Measurements from ENCODE around the gene ARSB. TPM values are rescaled to one million over a fixed set of nuclear protein-coding genes. Genes with fewer than 3 reads are reported as not detected.
"Not testable (repeated sequence)": the region's sequence is repeated elsewhere in the genome, so short reads cannot be mapped to it uniquely, and the experiment has no call there.

ARSB gene
- total RNA-seq, 2 donors from 2014 or later, result 28.1 TPM

DNA sequence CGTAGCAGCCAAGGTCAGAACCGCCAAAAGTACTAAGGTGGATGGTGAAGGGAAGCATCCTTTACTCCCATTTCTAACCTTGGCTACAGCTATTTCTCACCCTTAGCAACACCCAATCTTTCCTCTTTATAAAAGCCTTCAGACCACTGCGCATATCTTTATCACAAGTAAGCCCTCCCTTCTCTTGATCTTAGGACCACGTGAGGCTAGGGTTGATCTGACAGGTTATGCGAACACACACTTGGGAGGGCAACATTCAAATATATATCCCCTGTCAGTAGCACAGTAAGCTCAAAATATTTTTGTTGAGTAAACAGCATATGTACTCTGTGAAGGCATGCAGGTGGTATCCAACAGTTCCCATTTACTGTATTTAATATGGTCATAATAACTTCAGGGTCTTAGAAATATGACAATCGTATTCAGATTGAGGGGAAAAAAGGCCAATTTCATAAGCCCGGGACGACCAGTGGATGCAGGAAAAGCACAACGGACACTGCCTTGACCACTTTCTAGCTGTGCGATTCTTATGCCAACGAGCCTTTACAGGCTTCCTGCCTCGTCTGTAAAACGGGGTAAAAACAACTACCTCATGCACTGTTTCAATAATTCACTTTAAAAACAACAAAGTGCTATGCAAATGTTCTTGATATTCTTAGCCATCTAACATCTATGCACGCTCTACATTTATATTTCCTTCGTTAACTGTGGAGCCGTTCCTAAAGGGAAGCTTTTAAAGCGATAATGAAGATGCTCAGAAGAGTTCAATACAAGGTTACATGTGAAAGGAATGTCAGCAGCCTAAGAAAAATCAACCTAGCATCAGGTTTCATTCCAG, 1.3 kb downstream of the ARSB start:
- H3K9me3 ChIP-seq (ENCODE audit: control insufficient read depth, low read length), result no peaks in the 10 kb centered on the region
- Mint-ChIP-seq H3K4me3 (peak overlapping the region; percentile 72), H3K27ac (peak overlapping the region; percentile 90), H3K27me3 (ENCODE audit: insufficient read depth) (peaks cover 19% of the 10 kb centered on the region), H3K36me3 (ENCODE audit: low read depth) (no peaks in the 10 kb centered on the region), H3K4me1 (peaks cover 30% of the 10 kb centered on the region), H3K9me3 (no peaks in the 10 kb centered on the region)
- no peaks in the 10 kb centered on the region for H3K4me1 ChIP-seq (ENCODE audit: control insufficient read depth, insufficient read depth, low read length)
- H3K9ac ChIP-seq (ENCODE audit: extremely low read depth, low read length, poor library complexity, severe bottlenecking), result peak overlapping the region; percentile 66
- no peaks in the 10 kb centered on the region for H3K36me3 ChIP-seq (ENCODE audit: control insufficient read depth, insufficient read depth, low read length)
- 31 to 33% methylated on average over 7 to 17 of the region's 17 CpGs for WGBS, 2 experiments (ENCODE audit: insufficient coverage in 1 of 2, insufficient read length in 1 of 2)
- peak overlapping the region; percentile 88 for H3K4me3 ChIP-seq (ENCODE audit: low read length)
- H3K27ac ChIP-seq (ENCODE audit: low read depth, low read length), result peak overlapping the region; percentile 87
- DNase-seq, result peak; percentile 50
- TF ChIP-seq, protein P1, sequence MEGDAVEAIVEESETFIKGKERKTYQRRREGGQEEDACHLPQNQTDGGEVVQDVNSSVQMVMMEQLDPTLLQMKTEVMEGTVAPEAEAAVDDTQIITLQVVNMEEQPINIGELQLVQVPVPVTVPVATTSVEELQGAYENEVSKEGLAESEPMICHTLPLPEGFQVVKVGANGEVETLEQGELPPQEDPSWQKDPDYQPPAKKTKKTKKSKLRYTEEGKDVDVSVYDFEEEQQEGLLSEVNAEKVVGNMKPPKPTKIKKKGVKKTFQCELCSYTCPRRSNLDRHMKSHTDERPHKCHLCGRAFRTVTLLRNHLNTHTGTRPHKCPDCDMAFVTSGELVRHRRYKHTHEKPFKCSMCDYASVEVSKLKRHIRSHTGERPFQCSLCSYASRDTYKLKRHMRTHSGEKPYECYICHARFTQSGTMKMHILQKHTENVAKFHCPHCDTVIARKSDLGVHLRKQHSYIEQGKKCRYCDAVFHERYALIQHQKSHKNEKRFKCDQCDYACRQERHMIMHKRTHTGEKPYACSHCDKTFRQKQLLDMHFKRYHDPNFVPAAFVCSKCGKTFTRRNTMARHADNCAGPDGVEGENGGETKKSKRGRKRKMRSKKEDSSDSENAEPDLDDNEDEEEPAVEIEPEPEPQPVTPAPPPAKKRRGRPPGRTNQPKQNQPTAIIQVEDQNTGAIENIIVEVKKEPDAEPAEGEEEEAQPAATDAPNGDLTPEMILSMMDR (conservative IDR thresholded peaks at IDR 0.05), result no peak
- H3K27me3 ChIP-seq (ENCODE audit: control insufficient read depth, insufficient read depth, low read length, poor library complexity, severe bottlenecking), result peaks cover 4% of the 10 kb centered on the region

DNA sequence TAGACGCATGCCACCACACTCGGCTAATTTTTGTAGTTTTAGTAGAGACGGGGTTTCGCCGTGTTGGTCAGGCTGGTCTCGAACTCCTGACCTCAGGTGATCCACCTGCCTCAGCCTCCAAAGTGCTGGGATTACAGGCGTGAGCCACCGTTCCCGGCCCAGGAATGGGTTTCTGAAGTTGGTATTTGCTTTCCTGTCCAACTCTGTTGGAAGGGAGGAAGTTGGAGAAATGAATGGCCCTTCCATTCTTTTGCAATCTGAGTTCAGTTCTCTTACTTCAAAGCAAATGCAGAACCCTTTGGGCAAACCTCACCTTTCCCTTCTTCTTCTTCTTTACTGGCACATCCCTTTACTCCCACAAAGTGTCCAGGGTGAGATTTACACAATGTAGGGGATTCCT, 1.9 kb downstream of the ARSB start:
- Mint-ChIP-seq H3K27me3 (ENCODE audit: insufficient read depth) (peaks cover 19% of the 10 kb centered on the region), H3K4me1 (peaks cover 30% of the 10 kb centered on the region)

DNA sequence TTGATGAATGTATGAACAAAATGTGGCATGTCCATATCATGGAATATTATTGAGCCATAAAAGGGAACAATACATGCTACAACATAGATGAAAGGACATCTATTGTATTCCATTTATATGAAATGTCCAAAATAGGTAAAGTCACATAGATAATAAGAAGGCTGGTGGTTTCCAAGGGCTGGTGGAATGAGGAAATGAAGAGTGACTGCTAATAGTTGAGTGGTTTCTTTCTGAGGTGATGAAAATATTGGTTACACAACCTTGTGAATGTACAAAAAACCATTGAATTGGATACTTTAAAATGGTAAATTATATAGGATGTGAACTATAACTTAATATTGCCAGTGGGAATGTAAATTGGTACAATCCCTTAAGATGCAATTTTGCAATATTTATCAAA, 5.2 kb downstream of the ARSB start:
- H3K36me3 Mint-ChIP-seq (ENCODE audit: low read depth), result no peaks in the 10 kb centered on the region
- H3K27ac Mint-ChIP-seq, result no peak overlapping the region
- Histone ChIP-seq H3K36me3 (ENCODE audit: control insufficient read depth, insufficient read depth, low read length) (no peaks in the 10 kb centered on the region), H3K27me3 (ENCODE audit: control insufficient read depth, insufficient read depth, low read length, poor library complexity, severe bottlenecking) (no peaks in the 10 kb centered on the region), H3K9me3 (ENCODE audit: control insufficient read depth, low read length) (no peaks in the 10 kb centered on the region), H3K9ac (ENCODE audit: extremely low read depth, low read length, poor library complexity, severe bottlenecking) (no peak overlapping the region), H3K27ac (ENCODE audit: low read depth, low read length) (no peak overlapping the region), H3K4me3 (ENCODE audit: low read length) (no peak overlapping the region), H3K4me1 (ENCODE audit: control insufficient read depth, insufficient read depth, low read length) (peaks cover 1% of the 10 kb centered on the region)
- H3K27me3 Mint-ChIP-seq (ENCODE audit: insufficient read depth), result no peaks in the 10 kb centered on the region
- H3K9me3 Mint-ChIP-seq, result no peaks in the 10 kb centered on the region
- H3K4me1 Mint-ChIP-seq, result peaks cover 27% of the 10 kb centered on the region
- DNase-seq, result no peak
- TF ChIP-seq, protein P1 (conservative IDR thresholded peaks at IDR 0.05), result no peak
- H3K4me3 Mint-ChIP-seq, result no peak overlapping the region

More for the DNA sequence above, 1.9 kb downstream of the ARSB start:
- not testable (repeated sequence) for H3K9me3 ChIP-seq (ENCODE audit: control insufficient read depth, low read length); H3K36me3 ChIP-seq (ENCODE audit: control insufficient read depth, insufficient read depth, low read length); H3K27ac ChIP-seq (ENCODE audit: low read depth, low read length); DNase-seq; H3K9ac ChIP-seq (ENCODE audit: extremely low read depth, low read length, poor library complexity, severe bottlenecking); H3K9me3 Mint-ChIP-seq; H3K27me3 ChIP-seq (ENCODE audit: control insufficient read depth, insufficient read depth, low read length, poor library complexity, severe bottlenecking); H3K4me1 ChIP-seq (ENCODE audit: control insufficient read depth, insufficient read depth, low read length); H3K36me3 Mint-ChIP-seq (ENCODE audit: low read depth)
- Mint-ChIP-seq H3K4me3 (peak overlapping the region; percentile 72), H3K27ac (peak overlapping the region; percentile 90)
- WGBS, 2 experiments (ENCODE audit: insufficient coverage in 1 of 2, insufficient read length in 1 of 2), result 79 to 98% methylated on average over 7 to 9 of the region's 9 CpGs
- peak overlapping the region; percentile 88 for H3K4me3 ChIP-seq (ENCODE audit: low read length)

Data from endodermal cell (in vitro differentiated cells).